ENCODE measurements around the gene LENG9.
A peak's percentile ranks its signal among the peaks of the same experiment; 100 is the strongest.

Gene LENG9

DNA sequence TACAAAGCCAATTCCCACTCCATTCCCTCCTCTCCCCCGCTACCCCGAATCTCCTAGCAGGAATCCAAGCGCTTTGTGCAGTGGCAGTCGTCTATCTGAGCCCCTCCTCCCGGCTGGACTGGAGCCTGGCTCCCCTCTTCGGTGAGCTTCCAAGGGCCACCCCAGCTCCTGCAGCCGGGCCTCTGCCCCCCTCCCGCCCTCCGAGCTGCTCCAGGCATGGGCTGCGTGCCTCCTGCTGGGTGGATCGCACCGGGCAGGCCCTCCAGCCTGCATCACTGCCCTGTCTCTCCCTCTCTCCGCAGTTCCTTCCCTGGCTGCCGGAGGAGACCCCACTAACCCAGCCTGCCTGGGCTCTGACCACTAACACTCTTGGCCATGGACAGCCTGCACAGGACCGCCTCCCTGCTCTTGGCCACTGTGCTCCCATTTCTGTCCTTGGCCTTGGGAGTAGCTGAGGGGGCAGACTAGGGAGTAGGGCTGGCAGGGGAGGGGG lies 27.5 kb downstream of the LENG9 start:
- no peak for DNase-seq

DNA sequence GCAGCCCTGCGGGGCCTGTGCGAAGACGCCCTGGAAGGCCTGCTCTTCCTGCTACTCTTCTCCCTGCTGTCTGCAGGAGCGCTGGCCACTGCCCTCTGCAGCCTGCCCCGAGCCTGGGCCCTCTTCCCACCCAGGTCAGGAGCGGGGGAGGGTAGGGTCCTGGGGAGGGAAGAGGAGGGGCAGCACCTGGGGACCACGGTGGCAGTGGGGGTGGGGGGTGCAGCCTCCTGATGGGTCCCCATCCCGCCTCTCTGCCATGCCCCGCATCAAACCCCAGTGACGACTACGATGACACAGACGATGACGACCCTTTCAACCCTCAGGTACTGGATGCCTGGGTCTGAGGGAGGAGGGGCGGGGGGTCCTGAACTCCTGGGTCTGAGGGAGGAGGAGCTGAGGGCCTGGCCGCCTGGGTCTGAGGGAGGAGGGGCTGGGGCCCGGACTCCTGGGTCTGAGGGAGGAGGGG lies 28.0 kb downstream of the LENG9 start:
- DNase-seq = no peak

DNA sequence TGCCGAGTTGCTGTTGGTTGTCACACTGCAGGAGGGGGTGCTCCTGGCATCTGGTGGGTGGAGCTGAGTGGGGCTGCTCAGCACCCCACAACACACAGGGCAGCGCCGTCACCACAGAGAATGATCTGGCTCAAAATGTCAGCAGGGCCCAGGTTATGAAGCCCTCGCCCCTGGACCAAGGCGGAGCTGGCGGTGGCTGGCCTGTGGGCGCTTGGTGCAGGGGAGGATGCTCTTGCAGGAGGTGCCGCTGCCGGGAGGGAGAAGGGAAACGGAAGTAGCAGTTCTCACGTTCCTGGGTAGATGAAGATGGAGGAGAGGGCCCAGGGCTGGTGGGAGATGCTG lies 28.7 kb downstream of the LENG9 start:
- no peak for DNase-seq

DNA sequence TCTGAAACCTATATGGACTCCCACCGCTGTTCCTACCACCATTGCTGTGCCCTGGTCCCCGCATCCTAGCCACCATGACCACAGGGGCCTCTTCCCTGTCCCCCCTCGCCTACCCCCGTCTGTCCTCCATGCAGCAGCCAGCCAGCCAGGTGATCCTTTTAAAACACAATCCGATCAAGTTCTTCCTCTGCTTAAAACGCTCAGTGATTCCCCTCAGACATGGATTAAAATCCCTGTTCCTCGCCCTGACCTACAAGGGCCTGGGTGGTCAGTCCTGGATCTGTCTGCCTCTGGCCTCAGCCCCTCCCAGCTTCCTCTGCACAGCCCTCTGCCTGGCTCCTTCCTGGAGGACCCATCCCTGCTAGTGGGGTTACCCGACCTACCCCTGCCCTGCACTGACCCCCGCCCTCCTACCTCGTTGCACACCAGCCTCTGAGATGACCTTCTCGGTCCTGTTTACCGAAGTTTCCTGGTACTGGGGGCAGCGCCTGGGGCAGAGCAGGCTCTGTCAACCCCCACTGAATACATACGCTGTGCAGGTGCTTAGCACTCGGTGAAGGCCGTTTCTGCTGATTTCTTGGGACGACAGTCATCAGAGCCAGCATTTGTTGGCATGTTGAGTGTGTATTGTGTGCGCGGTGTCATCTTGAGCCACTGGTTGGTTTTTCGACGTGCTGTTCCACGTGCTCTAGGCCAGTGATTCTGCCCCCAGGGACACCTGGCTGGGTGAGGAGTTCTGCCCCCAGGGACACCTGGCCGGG lies 29.3 kb downstream of the LENG9 start:
- DNase-seq = no peak

DNA sequence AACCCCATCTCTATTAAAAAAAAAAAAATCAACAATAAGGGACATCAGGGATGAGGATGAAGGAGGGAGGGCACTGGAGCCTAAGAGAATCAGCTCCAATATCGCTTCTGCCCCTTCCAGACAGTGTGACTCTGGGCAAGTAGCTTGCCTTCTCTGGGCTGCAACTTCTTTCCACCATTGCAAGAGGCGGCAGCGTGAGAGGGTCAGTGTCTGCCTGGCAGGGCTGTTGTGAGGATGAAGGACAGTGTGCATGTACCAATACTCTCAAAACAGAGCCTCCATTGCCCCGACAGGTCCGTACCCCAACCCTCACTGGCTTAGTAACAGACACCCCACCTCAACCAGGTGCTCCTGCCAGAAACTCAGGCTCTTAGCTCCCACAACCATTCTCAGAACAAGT lies 29.9 kb downstream of the LENG9 start:
- no peak for DNase-seq

DNA sequence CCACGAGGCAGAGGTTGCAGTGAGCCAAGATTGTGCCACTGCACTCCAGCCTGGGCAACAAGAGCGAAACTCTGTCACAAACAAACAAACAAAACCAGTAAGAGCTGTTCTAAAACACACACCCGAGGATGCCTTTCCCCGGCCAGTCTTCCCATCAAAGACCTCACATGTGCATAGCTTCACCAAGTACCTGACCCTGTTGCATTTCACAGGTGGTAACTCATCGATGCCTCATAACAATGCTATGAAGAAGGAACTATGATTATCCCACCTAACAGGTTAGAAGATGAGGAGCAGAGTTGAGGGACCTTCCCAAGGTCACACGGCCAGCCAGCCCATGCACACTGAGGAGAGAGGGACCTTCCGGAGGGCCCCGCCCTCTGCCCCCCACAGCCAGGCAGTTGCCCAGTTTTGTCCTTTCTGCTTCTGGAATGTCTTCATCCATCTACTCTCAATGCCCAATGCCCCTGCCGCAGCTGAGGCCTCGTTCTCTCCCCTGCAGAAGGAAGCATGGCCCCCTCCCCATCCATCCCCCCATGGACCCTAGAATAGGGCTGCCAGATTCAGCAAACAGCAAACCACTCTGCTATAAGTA lies 31.3 kb downstream of the LENG9 start:
- DNase-seq = no peak

DNA sequence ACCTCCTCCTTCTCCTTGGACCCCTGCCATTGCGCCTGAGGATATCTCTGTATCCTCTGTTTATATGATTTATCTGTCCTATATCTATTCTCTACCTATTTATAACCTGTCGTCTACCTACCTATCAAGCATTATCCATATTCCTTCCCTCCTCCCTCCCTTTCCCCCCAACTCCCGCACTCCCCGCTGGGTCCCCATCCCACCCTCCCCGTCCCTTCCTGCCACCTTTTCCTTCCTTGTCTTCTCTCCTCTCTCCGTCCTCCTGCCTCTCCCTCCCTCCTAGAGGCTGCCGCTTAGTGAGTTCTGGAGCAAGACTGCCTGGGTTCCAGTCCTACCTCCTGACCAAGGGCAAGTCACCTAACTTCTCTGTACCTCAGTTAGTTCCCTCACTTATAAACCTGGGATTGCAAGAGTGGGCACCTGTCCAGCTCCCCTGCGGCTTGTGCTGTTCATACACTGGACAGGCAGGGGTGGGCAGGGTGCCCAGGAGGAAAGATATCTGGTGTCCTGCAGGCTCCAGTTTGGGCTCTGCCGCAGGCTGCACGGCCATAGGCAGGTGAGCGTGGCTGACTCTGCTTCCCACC lies 32.2 kb downstream of the LENG9 start:
- no peak for DNase-seq

DNA sequence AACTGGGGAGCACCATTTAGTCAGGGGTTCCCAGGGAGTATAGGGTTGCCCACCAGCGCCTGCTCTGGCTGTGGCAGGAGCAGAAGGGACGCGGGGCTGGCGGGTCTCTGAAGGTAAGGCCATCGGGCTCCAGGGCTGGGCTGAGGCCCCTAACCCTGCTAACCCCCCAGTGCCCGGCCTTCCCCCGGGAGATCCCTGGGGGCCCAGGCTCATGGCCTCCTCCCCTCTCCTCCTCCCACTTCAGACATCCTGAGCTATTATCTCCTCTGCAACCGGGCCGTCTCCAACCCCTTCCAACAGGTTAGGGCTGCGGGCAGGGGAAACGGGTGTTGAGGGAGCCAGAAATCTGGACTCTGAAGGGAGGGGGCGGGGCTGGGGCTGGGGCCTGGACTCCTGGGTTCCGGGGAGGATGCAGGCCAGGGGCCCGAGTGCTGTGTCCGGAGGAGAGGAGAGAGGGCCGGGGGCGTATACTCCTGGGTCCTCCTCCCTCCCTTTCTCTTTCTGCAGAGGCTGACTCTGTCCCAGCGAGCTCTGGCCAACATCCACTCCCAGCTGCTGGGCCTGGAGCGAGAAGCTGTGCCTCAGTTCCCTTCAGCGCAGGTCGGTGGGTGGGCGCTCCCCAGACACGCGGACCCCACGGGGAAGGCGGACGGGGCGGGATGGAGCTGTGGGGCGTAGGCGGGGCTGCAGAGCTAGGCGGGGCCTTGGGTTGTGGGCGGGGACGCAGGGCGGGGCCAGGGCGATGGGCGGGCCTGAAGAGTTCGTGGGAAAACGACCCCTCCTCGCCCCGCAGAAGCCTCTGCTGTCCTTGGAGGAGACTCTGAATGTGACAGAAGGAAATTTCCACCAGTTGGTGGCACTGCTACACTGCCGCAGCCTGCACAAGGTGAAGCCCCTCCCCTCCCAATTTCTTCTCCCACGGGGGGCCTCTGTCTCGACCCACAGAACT lies 33.0 kb downstream of the LENG9 start:
- peak; percentile 25 for DNase-seq

DNA sequence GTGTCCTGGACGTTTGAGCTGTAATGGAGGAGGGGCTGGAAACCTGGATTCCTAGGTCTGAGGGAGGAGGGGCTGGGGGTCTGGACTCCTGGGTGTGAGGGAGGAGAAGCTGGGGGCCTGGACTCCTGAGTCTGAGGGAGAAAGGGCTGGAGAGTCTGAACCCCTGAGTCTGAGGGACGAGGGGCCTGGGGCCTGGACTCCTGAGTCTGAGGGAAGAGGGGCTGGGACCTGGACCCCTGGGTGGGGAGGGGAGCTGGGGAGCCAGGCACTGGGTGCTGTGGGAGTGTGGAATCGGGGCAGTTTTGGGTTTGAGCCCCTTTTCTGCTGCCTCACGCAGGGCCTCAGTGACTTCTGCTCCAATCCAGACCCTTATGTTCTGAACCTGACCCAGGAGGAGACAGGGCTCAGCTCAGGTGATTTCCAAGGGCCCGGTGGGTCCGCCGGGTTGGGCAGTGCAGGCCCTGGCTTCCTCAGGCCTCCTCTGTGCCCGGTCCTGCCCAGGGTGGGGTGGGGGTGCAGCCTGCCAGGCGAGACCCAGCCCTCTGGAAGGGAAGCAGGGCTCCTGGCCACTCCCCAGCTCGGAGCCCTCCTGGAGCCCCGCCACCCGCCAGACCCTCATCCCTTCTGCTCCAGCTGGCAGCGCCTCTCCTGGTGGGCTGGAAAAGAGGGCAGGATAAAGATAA lies 33.9 kb downstream of the LENG9 start:
- no peak for DNase-seq

DNA sequence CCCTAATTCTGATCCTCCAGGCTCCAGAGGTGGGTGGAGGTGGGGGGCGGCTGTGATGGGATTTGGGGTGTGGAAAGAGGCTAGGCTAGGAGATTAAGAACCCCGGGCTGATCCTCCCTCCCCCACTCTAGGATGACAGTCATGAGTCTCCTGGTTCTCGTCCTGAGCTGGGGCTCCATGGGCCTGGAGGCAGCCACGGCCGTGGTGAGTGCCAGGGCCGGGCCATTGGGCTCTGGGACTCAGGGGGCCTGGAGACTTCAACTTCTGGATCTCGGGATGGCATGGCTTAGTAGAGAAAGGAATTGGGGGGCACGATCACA lies 34.4 kb downstream of the LENG9 start:
- no peak for DNase-seq

DNA sequence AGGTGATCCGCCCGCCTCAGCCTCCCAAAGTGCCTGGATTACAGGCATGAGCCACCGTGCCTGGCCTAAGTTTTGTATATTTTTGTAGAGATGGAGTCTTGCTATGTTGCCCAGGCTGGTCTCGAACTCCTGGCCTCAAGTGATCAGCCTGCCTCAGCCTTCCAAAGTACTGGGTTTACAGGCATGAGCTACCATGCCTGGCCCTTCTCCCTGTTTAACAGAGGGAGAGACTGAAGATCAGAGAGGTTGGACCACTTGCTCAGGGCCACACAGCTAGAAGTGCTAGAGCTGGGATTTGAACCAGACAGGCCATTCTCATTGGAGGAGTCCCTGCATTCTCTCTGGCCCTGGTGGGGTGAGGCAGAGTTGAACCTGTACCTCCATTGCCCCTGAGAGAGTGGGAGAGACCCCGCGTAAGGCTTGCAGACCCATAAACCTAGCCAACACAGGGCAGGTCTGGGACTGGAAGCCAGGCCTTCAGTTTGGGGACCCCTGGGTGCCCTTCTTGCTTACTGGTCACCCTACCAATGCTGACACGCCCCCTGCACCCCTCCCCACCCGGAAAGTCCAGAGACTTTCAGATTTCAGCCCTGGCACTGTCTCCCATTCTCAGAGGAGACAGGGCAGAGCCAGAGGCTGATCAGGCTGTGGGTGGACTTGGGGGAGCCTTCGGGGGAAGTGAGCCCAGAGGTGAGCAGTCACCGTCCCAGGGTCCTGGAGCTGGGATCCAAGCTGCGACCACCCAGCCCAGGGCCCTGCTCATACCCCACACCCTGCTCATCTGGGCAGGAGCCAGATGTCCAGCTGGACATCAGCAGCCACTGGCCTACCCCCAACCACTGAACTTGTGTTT lies 35.0 kb downstream of the LENG9 start:
- DNase-seq = no peak

DNA sequence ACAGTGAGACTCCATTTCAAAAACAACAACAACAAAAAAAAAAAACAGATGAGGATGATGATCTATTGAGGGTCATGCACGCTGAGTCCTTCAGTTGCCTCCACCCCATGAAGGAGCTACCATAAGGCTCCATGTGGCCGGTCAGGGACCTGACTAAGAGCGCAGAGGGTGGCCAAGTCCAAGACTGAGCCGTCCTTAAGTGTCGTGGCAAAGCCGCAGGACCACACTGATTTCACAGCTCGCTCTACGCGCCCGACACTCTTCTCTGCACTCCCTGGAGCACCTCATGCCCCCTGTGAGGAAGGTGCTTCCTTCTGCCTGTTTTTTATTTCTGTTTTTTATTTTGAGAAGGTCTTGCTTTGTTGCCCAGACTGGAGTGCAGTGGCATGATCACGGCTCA lies 36.0 kb downstream of the LENG9 start:
- DNase-seq = no peak

DNA sequence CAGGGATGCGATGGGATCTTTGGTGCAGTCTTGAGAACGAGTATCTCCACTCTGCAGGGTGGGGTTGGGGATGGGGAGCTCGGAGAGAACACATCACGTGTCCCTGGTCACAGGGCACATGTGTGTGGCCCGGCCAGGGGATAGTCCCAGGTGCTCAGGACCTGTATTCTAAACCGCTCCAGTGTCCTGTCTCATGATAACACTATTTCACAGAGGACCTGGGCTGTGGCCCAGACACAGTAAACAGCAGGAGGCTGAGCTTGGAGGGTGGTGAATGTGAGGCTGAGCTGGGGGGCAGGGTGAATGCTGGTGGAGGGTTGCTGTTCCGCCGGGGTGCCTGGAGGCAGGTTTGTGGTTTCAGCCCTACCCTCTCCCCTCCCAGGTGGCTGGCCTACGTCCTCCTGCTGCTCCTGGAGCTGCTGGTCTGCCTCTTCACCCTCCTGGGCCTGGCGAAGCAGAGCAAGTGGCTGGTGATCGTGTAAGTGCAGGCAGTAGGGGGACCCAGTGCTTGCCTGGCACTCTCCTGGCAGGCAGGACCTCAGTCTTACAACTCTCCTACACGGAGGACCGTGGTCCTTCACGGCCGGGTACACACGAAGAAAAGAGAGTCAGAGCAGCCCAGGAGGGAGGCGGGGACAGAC lies 37.2 kb downstream of the LENG9 start:
- DNase-seq = no peak

DNA sequence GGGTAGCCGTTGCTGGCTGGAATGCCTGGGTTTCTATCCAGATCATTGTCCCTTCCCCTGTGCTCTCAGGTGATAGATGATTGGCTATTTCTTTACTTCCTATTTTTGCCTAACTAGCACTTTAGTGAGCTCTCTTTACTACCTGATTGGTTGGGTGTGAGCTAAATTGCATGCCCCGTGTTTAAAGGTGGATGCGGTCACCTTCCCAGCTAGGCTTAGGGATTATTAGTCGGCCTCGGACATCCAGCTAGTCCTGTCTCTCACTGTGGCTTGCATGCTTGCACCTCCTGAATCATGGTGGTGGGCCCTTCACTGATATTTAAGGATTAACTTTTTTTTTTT lies 38.2 kb downstream of the LENG9 start:
- DNase-seq = no peak

DNA sequence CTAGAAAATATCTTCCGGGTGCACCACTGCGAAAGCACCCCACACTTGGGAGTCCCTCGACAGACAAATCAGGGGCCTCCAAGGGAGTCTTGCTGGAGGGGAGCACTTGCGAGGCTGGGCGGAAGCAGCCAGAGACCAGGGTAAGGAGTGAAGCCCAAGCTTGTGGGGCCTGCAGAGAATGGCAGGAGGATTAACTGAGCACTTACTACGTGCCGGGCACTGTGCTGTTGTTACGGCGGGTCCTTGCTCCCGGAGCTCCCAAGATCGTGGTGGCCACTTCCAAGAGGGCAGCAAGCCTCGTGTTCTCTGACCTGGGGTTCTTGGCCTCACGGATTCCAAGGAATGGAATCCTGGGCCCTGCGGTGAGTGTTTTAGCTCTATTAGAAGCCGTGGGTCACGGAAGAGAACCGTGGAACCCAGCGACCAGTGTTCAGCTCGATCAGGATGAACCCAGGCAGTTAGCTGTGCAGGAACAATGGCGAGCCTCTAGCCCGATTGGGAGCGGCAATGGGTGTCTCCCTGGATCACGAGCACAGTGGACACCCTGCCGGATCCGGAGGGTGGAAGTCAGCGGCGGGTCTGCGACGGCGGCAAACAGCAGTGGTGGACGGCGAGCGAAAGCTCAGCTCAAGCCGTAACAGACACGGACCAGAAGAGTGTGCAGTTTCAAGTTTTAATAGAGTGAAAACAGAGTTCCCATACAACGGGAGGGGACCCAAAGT lies 38.8 kb downstream of the LENG9 start:
- no peak for DNase-seq

DNA sequence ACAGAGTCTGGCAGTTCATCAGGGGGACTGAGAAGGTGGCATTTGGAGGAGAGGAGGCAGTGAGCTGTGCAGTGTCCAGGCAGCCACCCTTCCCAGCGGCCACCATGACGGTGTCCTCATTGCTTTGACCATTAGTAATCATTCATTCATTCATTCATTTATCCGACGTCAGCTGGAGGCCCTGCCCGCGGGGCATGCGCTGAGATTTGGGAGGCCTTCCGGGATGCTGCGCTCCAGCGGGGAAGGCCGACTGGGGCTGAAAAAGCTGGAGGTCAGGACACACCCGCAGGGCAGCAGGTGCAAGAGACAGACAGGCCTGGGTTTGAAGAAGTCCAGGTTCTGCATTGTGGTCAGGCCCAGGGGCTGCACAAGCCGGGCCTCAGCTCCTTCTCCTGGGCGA lies 39.4 kb downstream of the LENG9 start:
- DNase-seq = no peak

DNA sequence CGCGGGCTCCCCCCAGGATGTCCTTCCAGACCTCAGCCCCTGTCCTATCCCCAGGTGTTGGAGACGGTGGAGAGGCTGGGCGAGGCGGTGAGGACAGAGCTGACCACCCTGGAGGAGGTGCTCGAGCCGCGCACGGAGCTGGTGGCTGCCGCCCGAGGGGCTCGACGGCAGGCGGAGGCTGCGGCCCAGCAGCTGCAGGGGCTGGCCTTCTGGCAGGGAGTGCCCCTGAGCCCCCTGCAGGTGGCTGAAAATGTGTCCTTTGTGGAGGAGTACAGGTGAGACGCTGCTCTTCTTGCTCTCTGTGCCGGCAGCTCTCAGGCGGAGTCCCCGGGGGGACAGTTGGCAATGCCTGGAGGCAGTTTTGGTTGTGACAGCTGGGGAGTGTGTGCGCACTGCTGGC lies 41.4 kb downstream of the LENG9 start:
- no peak for DNase-seq

DNA sequence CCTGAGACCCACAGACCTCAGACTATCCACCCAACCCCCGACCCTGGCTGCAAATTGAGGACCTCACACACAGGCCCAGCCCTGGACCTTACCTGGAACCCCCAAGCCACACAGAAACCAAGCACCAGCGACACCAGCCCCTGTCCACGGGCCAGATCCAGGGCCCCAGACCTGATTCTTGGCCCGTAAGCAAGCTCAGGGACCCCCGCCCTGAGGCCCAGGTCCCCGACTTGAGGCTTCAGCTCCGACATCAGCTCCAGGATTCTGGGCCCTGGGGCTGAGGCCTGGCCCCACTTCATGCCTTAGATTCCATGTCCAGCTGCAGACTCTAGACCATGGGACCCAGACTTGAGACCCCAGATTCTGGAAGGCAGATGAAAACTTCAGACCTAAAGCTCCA lies 42.1 kb downstream of the LENG9 start:
- no peak for DNase-seq

DNA sequence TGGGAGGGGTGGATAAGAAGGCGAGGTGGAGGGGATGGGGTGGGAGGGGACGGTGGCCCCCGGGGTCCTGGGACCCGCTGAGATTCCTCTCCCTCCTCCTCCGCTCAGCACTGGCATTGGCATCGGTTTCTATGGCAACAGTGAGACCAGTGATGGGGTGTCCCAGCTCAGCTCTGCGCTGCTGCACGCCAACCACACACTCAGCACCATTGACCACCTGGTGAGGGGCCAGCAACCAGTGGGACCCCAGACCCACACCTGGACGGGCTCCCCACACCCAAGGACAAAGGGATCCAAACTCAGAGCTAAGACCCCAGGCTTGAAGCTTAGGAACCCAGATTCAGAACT lies 42.4 kb downstream of the LENG9 start:
- DNase-seq = no peak

DNA sequence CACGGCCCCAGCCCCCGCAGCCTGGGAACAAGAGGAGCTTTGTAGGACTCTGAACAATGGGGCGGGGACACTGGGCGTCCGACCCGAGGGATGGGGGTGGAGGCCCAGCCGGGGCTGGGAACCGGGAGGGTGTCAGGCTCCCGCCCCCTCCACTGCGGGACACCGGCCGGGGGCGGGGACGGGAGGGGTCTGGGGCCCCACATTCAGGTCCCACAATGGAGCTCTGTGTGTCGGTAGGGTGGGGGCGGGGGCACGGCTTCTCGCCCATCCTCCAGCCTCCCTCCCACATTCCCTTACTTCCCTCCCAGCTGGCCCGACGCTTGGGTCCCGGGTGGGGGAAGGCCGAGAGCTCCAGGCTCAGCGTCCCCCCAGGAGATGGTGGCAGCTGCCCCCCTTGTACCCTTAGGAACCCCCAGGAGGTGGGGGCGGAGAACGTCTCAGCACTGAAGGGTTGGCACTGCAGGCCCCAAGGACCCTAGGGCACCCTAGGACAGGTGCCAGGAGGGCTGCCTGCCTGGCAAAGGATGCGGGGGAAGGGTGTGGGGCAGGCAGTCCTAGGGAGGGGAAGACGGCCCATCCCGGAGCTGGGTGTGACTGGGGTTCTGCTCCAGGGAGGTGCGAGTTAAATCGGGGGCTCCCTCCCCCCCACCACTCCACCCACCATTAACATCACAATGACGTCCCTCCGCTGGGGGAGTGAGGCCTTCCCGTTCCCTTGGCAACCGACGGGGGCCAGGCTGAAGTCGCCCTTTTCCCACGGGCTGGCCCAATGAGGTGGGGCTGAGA lies 43.0 kb downstream of the LENG9 start:
- DNase-seq = no peak

All from EL (cell line).